Parathyroid adenoma (tissue), 2 donors: ENCODE measurements around the gene PHC3.
A peak's percentile ranks its signal among the peaks of the same experiment; 100 is the strongest.

Source experiments
- H2AFZ ChIP-seq: fragments of 300-600 bp; sonication (generic); one replicate; pipeline ENCODE4 v1.7.0; 2017; ENCODE audit warnings: antibody characterized with exemption, mild to moderate bottlenecking
- H3K27ac ChIP-seq: fragments of 300-600 bp; sonication (generic); one replicate; pipeline ENCODE4 v1.7.0; 2017
- H3K27me3 ChIP-seq: fragments of 300-600 bp; sonication (generic); one replicate; pipeline ENCODE4 v1.7.0; 2017; ENCODE audit warnings: low read length; ENCODE audit not compliant: control insufficient read depth, insufficient read depth
- H3K36me3 ChIP-seq: fragments of 300-600 bp; sonication (generic); one replicate; pipeline ENCODE4 v1.7.0; 2017; ENCODE audit warnings: low read length; ENCODE audit not compliant: control insufficient read depth, insufficient read depth
- H3K4me1 ChIP-seq: fragments of 300-600 bp; sonication (generic); one replicate; pipeline ENCODE4 v1.7.0; 2017; ENCODE audit warnings: control low read depth
- H3K4me2 ChIP-seq: fragments of 300-600 bp; sonication (generic); one replicate; pipeline ENCODE4 v1.7.0; 2017; ENCODE audit warnings: low read length
- H3K4me3 ChIP-seq: fragments of 300-600 bp; sonication (generic); one replicate; pipeline ENCODE4 v1.7.0; 2017; ENCODE audit warnings: low read depth, low read length
- H3K79me2 ChIP-seq: fragments of 300-600 bp; sonication (generic); one replicate; pipeline ENCODE4 v1.7.0; 2017; ENCODE audit warnings: control low read depth
- H3K9ac ChIP-seq: fragments of 300-600 bp; sonication (generic); one replicate; pipeline ENCODE4 v1.7.0; 2017; ENCODE audit warnings: mild to moderate bottlenecking
- H3K9me3 ChIP-seq: fragments of 300-600 bp; sonication (generic); one replicate; pipeline ENCODE4 v1.7.0; 2017; ENCODE audit warnings: low read length; ENCODE audit not compliant: control insufficient read depth
- TF ChIP-seq, protein P1 (sequence below): fragments of 300-600 bp; sonication (generic); IDR thresholded peaks from one replicate; pipeline ENCODE4 v1.7.0; 2017; ENCODE audit warnings: antibody characterized with exemption, mild to moderate bottlenecking
- donor health status: primary hyperparathyroidism.

PHC3 gene

GRCh38 chr3:170078620-170079281, 102.8 kb downstream of the PHC3 start:
- Histone ChIP-seq H3K79me2 (peaks cover 20% of the 10 kb centered on the region), H3K4me2 (peak overlapping the region; percentile 20), H3K9ac (no peak overlapping the region), H3K9me3 (no peaks in the 10 kb centered on the region), H2AFZ (no peak overlapping the region), H3K27ac (peak overlapping the region; percentile 77), H3K36me3 (no peaks in the 10 kb centered on the region), H3K4me3 (no peak overlapping the region), H3K4me1 (peaks cover 46% of the 10 kb centered on the region), H3K27me3 (no peaks in the 10 kb centered on the region)
- TF ChIP-seq, protein P1, sequence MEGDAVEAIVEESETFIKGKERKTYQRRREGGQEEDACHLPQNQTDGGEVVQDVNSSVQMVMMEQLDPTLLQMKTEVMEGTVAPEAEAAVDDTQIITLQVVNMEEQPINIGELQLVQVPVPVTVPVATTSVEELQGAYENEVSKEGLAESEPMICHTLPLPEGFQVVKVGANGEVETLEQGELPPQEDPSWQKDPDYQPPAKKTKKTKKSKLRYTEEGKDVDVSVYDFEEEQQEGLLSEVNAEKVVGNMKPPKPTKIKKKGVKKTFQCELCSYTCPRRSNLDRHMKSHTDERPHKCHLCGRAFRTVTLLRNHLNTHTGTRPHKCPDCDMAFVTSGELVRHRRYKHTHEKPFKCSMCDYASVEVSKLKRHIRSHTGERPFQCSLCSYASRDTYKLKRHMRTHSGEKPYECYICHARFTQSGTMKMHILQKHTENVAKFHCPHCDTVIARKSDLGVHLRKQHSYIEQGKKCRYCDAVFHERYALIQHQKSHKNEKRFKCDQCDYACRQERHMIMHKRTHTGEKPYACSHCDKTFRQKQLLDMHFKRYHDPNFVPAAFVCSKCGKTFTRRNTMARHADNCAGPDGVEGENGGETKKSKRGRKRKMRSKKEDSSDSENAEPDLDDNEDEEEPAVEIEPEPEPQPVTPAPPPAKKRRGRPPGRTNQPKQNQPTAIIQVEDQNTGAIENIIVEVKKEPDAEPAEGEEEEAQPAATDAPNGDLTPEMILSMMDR, result no peak

DNA sequence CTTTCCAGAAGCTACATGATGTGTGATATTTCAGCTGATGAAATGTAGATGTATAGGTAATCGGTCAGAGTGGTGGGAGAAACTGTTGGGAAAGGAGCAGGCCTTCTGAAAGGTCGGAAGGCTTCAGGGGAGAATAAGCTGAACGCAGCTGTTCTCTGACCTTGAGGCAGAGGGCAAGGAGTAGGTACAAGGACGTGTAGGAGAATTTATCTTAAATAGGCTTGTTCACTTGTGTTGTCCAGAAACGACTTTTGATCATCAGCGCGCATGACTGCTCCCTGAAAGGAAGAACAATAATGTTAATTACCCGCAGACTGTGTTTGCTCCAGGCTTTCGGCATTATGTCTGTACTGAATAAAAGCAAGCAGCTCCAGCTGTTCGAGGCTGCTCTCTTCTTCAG, 104.2 kb downstream of the PHC3 start:
- H3K36me3 ChIP-seq, result no peaks in the 10 kb centered on the region
- no peaks in the 10 kb centered on the region for H3K9me3 ChIP-seq
- no peaks in the 10 kb centered on the region for H3K27me3 ChIP-seq
- H3K9ac ChIP-seq, result no peak overlapping the region
- TF ChIP-seq, protein P1, result no peak
- H3K4me3 ChIP-seq, result peak overlapping the region; percentile 27
- H3K79me2 ChIP-seq, result peaks cover 33% of the 10 kb centered on the region
- no peak overlapping the region for H2AFZ ChIP-seq
- peak overlapping the region; percentile 77 for H3K27ac ChIP-seq
- H3K4me2 ChIP-seq, result peak overlapping the region; percentile 22
- peaks cover 47% of the 10 kb centered on the region for H3K4me1 ChIP-seq

DNA sequence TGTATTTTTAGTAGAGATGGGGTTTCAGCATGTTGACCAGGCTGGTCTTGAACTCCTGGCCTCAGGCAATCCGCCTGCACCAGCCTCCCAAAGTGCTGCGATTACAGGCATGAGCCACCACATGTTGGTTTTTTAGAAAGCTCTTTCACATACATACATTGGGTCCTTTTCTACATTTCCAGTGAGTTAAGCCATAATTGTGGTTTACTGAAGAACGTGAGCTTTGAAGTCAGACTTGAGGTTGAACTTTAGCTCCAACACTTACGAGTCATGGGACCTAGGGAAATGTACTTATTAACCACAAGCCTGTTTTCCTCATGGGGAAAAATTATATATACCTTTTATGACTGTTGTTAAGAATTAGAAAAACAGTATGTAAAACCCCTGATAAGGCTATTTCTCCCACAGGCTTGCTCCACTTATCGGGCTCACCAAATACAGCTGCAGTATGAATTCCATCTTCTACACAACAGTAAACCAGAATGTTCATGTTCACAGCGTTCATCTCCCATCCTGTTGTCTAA, 104.8 kb downstream of the PHC3 start:
- Histone ChIP-seq H3K27ac (peak overlapping the region; percentile 77), H3K79me2 (peaks cover 36% of the 10 kb centered on the region), H3K9ac (no peak overlapping the region)

GRCh38 chr3:170075441-170076091, 106.0 kb downstream of the PHC3 start:
- no peak overlapping the region for H3K4me3 ChIP-seq
- H3K79me2 ChIP-seq, result peaks cover 46% of the 10 kb centered on the region
- H3K9me3 ChIP-seq, result no peaks in the 10 kb centered on the region
- no peaks in the 10 kb centered on the region for H3K27me3 ChIP-seq
- TF ChIP-seq, protein P1, result no peak
- H3K27ac ChIP-seq, result peak overlapping the region; percentile 66
- peaks cover 47% of the 10 kb centered on the region for H3K4me1 ChIP-seq
- H2AFZ ChIP-seq, result no peak overlapping the region
- H3K4me2 ChIP-seq, result peak overlapping the region; percentile 45
- no peak overlapping the region for H3K9ac ChIP-seq
- no peaks in the 10 kb centered on the region for H3K36me3 ChIP-seq

More for the DNA sequence above, 104.8 kb downstream of the PHC3 start:
- H3K4me1 ChIP-seq, result peaks cover 47% of the 10 kb centered on the region
- TF ChIP-seq, protein P1, result no peak
- no peak overlapping the region for H2AFZ ChIP-seq
- H3K4me3 ChIP-seq, result no peak overlapping the region
- peak overlapping the region; percentile 22 for H3K4me2 ChIP-seq
- H3K36me3 ChIP-seq, result no peaks in the 10 kb centered on the region
- H3K9me3 ChIP-seq, result no peaks in the 10 kb centered on the region
- no peaks in the 10 kb centered on the region for H3K27me3 ChIP-seq
